Osteoblast (primary cell): ENCODE results near the gene KRT35. TPM values are rescaled to one million over a fixed set of nuclear protein-coding genes. Genes with fewer than 3 reads are reported as not detected.

ENCODE experiments used
- DNase-seq: peaks from one replicate; pipeline ENCODE4 v3.0.0; 2011; ENCODE audit warnings: low spot score, mixed read lengths; ENCODE audit not compliant: insufficient read length; ENCODE audit errors: missing footprints
- H2AFZ ChIP-seq: 2 replicates; pipeline ENCODE4 v1.6.0; 2011; ENCODE audit warnings: mild to moderate bottlenecking, low read length
- H3K27ac ChIP-seq: 2 replicates; pipeline ENCODE4 v1.5.1; 2011; ENCODE audit warnings: mild to moderate bottlenecking, low read depth, low read length, moderate library complexity
- H3K27me3 ChIP-seq: 2 replicates; pipeline ENCODE4 v1.6.0; 2012; ENCODE audit warnings: mild to moderate bottlenecking, control low read depth, inconsistent platforms, low read length, moderate library complexity; ENCODE audit not compliant: insufficient read depth
- H3K36me3 ChIP-seq: 2 replicates; pipeline ENCODE4 v1.5.1; 2011; ENCODE audit warnings: mild to moderate bottlenecking, low read length, control low read depth, moderate library complexity; ENCODE audit not compliant: insufficient read depth
- H3K4me1 ChIP-seq: 2 replicates; pipeline ENCODE4 v1.5.1; 2011; ENCODE audit warnings: mild to moderate bottlenecking, low read length, control low read depth, moderate library complexity; ENCODE audit not compliant: insufficient read depth
- H3K4me2 ChIP-seq: 2 replicates; pipeline ENCODE4 v1.6.0; 2011; ENCODE audit warnings: mild to moderate bottlenecking, low read length; ENCODE audit not compliant: insufficient read depth
- H3K4me3 ChIP-seq: fragments of 200-600 bp; sonication (generic); 3 replicates; pipeline ENCODE4 v1.5.1; 2012; ENCODE audit warnings: mild to moderate bottlenecking, low read length, inconsistent platforms; ENCODE audit not compliant: insufficient read depth
- H3K79me2 ChIP-seq: 2 replicates; pipeline ENCODE4 v1.6.0; 2012; ENCODE audit warnings: mild to moderate bottlenecking, low read length, control low read depth, inconsistent platforms; ENCODE audit not compliant: insufficient read depth
- H3K9me3 ChIP-seq: 2 replicates; pipeline ENCODE4 v1.5.1; 2011; ENCODE audit warnings: low read depth, low read length, control low read depth
- H4K20me1 ChIP-seq: 2 replicates; pipeline ENCODE4 v1.6.0; 2012; ENCODE audit warnings: mild to moderate bottlenecking, low read length, control low read depth; ENCODE audit not compliant: insufficient read depth
- total RNA-seq: library from RNA; depleted of rRNA; stranded (reverse); fragments of >200 nt; gene quantifications from 2 replicates; pipeline ENCODE4 v1.2.3, GENCODE V29; 2012
- TF ChIP-seq, protein P1 (sequence below): IDR thresholded peaks from 2 replicates; pipeline ENCODE4 v1.5.1; 2011; ENCODE audit warnings: mild to moderate bottlenecking, low read depth, low read length, moderate library complexity; ENCODE audit errors: extremely low read depth

Gene KRT35
- total RNA-seq, 1 donor: not detected

DNA sequence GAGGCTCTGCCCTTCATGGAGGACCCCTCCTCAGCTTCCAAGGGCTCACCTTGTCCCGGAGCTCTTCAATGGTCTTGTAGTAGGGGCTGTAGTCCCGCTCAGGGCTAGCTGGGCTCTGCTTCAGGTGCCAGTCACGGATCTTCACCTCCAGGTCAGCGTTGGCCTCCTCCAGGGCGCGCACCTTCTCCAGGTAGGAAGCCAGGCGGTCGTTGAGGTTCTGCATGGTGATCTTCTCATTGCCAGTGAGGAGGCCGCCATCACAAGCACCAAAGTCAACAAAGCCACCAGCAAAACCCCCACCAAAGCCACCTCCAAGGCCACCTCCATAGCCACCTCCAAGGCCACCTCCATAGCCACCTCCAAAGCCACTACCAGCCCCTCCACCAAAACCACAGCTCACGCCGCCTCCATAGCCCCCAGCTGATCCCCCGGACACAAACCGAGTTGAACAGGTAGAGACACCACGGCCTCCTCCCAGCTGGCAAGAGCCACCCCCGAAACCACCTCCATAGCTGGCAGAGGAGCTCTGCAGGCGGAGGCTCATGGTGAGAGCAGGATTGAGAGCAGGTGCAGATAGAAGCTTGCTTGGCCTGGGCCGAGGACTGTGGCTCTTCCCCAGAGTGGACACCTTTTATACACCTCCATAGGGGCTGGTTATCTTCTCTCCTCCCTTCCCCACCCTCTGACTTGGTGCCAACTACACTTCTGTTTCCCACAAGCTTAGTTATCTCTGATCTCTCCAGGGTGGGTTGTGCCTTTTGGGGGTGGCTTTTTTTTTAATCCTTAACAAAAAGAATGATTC is 24.3 kb upstream of the KRT35 start, which contains the start of gene KRT13:
TSS of gene KRT13 (minus strand) at position 606 of the 802 bp plus-strand sequence. CDS start at position 544, 62 bp downstream.
- H3K27ac ChIP-seq: no peak within 1 kb of the TSS

DNA sequence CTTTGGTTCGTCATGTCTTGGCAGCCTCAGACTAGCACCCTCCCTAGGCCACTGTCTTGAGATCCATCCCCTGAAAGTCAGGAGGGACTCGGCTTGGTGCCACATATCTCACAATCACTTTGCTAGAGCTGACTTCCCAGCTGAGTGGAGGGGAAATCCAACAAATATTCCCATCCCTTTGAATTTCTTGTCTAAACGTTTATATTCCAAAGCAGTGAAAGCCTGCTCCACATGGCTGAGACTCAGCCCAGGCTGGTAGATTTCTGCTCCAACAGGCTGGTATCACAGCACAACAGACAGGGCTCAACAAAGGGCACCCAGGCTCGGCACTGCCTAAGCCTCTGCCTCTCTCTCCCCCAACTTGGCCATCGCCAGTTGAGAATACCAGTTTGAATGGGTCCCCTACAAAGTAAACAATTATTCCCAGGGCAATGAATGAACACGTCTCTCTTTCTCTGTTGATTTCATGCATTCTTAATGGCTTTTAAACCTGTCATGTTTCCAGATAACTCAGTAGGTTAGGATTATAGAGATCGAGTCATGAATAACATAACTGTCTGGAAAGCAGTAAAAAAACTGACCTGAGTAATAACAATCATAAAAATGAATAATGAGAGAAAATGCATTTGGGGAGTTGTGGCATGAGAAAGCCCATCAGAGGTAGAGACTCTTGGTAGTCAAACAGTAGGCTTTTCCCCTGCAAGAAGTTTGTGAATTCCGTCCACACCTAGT is 23.5 kb upstream of the KRT35 start:
- no peak overlapping the region for H3K27ac ChIP-seq
- H2AFZ ChIP-seq: no peak overlapping the region
- H3K79me2 ChIP-seq: no peaks in the 10 kb centered on the region
- no peaks in the 10 kb centered on the region for H3K36me3 ChIP-seq
- H3K27me3 ChIP-seq: no peaks in the 10 kb centered on the region
- H3K4me2 ChIP-seq: no peak overlapping the region
- DNase-seq: no peak
- no peaks in the 10 kb centered on the region for H4K20me1 ChIP-seq
- no peaks in the 10 kb centered on the region for H3K9me3 ChIP-seq
- no peak overlapping the region for H3K4me3 ChIP-seq
- peaks cover 19% of the 10 kb centered on the region for H3K4me1 ChIP-seq
- TF ChIP-seq, protein P1, sequence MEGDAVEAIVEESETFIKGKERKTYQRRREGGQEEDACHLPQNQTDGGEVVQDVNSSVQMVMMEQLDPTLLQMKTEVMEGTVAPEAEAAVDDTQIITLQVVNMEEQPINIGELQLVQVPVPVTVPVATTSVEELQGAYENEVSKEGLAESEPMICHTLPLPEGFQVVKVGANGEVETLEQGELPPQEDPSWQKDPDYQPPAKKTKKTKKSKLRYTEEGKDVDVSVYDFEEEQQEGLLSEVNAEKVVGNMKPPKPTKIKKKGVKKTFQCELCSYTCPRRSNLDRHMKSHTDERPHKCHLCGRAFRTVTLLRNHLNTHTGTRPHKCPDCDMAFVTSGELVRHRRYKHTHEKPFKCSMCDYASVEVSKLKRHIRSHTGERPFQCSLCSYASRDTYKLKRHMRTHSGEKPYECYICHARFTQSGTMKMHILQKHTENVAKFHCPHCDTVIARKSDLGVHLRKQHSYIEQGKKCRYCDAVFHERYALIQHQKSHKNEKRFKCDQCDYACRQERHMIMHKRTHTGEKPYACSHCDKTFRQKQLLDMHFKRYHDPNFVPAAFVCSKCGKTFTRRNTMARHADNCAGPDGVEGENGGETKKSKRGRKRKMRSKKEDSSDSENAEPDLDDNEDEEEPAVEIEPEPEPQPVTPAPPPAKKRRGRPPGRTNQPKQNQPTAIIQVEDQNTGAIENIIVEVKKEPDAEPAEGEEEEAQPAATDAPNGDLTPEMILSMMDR: no peak

More for the DNA sequence above, 24.3 kb upstream of the KRT35 start, which contains the start of gene KRT13:
- DNase-seq: no peak
- Histone ChIP-seq H3K27me3 (no peaks in the 10 kb centered on the region), H2AFZ (no peak within 1 kb of the TSS), H4K20me1 (no peaks in the 10 kb centered on the region), H3K4me1 (peaks cover 11% of the 10 kb centered on the region), H3K9me3 (no peaks in the 10 kb centered on the region), H3K36me3 (no peaks in the 10 kb centered on the region), H3K79me2 (no peaks in the 10 kb centered on the region), H3K4me3 (no peak within 1 kb of the TSS), H3K4me2 (no peak within 1 kb of the TSS)
- TF ChIP-seq, protein P1: no peak

DNA sequence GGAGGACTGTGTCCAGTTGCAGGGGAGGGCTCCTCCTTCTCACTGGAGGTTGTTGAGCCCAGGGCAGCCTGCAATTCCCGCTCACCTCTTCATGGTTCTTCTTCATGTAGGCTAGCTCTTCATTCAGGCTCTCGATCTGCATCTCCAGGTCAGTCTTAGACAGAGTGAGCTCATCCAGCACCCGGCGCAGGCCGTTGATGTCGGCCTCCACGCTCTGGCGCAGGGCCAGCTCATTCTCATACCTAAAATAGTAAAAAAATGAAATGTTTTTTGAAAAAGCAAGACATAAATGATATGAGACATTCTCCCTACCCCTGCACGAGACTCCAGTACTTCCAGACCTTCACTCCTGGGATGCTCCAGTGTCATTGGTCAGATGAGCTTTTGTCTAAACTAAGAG is 22.3 kb upstream of the KRT35 start:
- H3K27ac ChIP-seq: no peak overlapping the region
- no peak overlapping the region for H3K4me2 ChIP-seq
- H3K79me2 ChIP-seq: no peaks in the 10 kb centered on the region
- H3K4me1 ChIP-seq: peaks cover 21% of the 10 kb centered on the region
- no peak overlapping the region for H2AFZ ChIP-seq
- H3K9me3 ChIP-seq: no peaks in the 10 kb centered on the region
- no peak for DNase-seq
- no peaks in the 10 kb centered on the region for H3K27me3 ChIP-seq
- no peaks in the 10 kb centered on the region for H4K20me1 ChIP-seq
- TF ChIP-seq, protein P1: no peak
- H3K36me3 ChIP-seq: no peaks in the 10 kb centered on the region
- H3K4me3 ChIP-seq: no peak overlapping the region
